ENCODE results near the gene KCNN1.
"Not testable (repeated sequence)": the region's sequence is repeated elsewhere in the genome, so short reads cannot be mapped to it uniquely, and the experiment has no call there.

KCNN1 gene

GRCh38 chr19:18001777-18002345, 35.0 kb downstream of the KCNN1 start:
- FAIRE-seq = no peak

GRCh38 chr19:18002347-18002850, 35.5 kb downstream of the KCNN1 start:
- FAIRE-seq = no peak

GRCh38 chr19:18005750-18006149, 38.8 kb downstream of the KCNN1 start:
- FAIRE-seq = not testable (repeated sequence)

GRCh38 chr19:18007044-18007916, 40.4 kb downstream of the KCNN1 start:
- FAIRE-seq = no peak

GRCh38 chr19:18007917-18008673, 41.2 kb downstream of the KCNN1 start, which contains the start of gene ARRDC2:
ARRDC2 (plus strand) TSS chr19:18008170; CDS start chr19:18008311, 141 bp downstream.
- FAIRE-seq = no peak

GRCh38 chr19:18008814-18009213, 41.9 kb downstream of the KCNN1 start:
- FAIRE-seq = no peak

- FAIRE-seq = no peak
Measured at GRCh38 chr19:18009412-18010066, 42.6 kb downstream of the KCNN1 start.

- no peak for FAIRE-seq
Measured at GRCh38 chr19:18010149-18010548, 43.2 kb downstream of the KCNN1 start.

- FAIRE-seq = no peak
Measured at GRCh38 chr19:18013210-18014111, 46.6 kb downstream of the KCNN1 start.

GRCh38 chr19:18014197-18014596, 47.3 kb downstream of the KCNN1 start:
- no peak for FAIRE-seq

- no peak for FAIRE-seq
Measured at GRCh38 chr19:18016209-18016910, 49.5 kb downstream of the KCNN1 start.

GRCh38 chr19:18017275-18018083, 50.6 kb downstream of the KCNN1 start:
- FAIRE-seq = no peak

GRCh38 chr19:18020212-18021085, 53.5 kb downstream of the KCNN1 start:
- FAIRE-seq = no peak

GRCh38 chr19:18021121-18021755, 54.3 kb downstream of the KCNN1 start:
- FAIRE-seq = no peak

GRCh38 chr19:18023622-18024251, 56.8 kb downstream of the KCNN1 start:
- no peak for FAIRE-seq

- FAIRE-seq = no peak
Measured at GRCh38 chr19:18027151-18027550, 60.2 kb downstream of the KCNN1 start.

GRCh38 chr19:18029617-18030338, 62.9 kb downstream of the KCNN1 start:
- no peak for FAIRE-seq

All from TTC549 (cell line).